Activated T-helper 2 cell treated with anti-CD3 and anti-CD28 coated beads, Interferon-gamma antibody, Interleukin-2, Interleukin-4, amounts not matched to agents 10 μg/mL and 5 μg/mL and 100 μg/mL, durations not matched to agents 14 hours and 24 hours and 36 hours (primary cell): ENCODE data around the gene NEDD9. TPM values are rescaled to one million over a fixed set of nuclear protein-coding genes. Genes with fewer than 3 reads are reported as not detected.

Experiments
- DNase-seq: peaks from one replicate; pipeline ENCODE4 v3.0.0; 2021; ENCODE audit warnings: low spot score
- H3K27ac Mint-ChIP-seq: one replicate; pipeline ENCODE4 v1.8.0; 2021; ENCODE audit warnings: mixed read lengths
- H3K27me3 Mint-ChIP-seq: one replicate; pipeline ENCODE4 v1.8.0; 2021; ENCODE audit warnings: low read depth, mixed read lengths
- H3K36me3 Mint-ChIP-seq: one replicate; pipeline ENCODE4 v1.8.0; 2021; ENCODE audit warnings: low read depth, mixed read lengths
- H3K4me1 Mint-ChIP-seq: one replicate; pipeline ENCODE4 v1.8.0; 2021; ENCODE audit warnings: low read depth, mixed read lengths
- H3K4me3 Mint-ChIP-seq: one replicate; pipeline ENCODE4 v1.8.0; 2021; ENCODE audit warnings: low read depth, mild to moderate bottlenecking, moderate library complexity, mixed read lengths
- H3K9me3 Mint-ChIP-seq: one replicate; pipeline ENCODE4 v1.8.0; 2021; ENCODE audit warnings: mixed read lengths
- intact Hi-C: fragments of 100-400 bp; cut with micrococcal nuclease; formaldehyde crosslinking; loops from one replicate; pipeline ENCODE4 v1.15.1; 2023
- total RNA-seq: library from RNA; stranded (reverse); gene quantifications from 2 replicates; pipeline ENCODE4 v1.2.3, GENCODE V29; 2022

The NEDD9 gene
- total RNA-seq, 1 donor from 2014 or later = 35.0 TPM

GRCh38 chr6:11161031-11161956 lies 71.2 kb downstream of the NEDD9 start:
- H3K9me3 Mint-ChIP-seq = no peaks in the 10 kb centered on the region
- no peak for DNase-seq
- H3K27ac Mint-ChIP-seq = no peak overlapping the region
- peaks cover 19% of the 10 kb centered on the region for H3K4me1 Mint-ChIP-seq
- no peaks in the 10 kb centered on the region for H3K36me3 Mint-ChIP-seq
- peaks cover 3% of the 10 kb centered on the region for H3K27me3 Mint-ChIP-seq
- intact Hi-C loops = no loop called here
- H3K4me3 Mint-ChIP-seq = no peak overlapping the region

DNA sequence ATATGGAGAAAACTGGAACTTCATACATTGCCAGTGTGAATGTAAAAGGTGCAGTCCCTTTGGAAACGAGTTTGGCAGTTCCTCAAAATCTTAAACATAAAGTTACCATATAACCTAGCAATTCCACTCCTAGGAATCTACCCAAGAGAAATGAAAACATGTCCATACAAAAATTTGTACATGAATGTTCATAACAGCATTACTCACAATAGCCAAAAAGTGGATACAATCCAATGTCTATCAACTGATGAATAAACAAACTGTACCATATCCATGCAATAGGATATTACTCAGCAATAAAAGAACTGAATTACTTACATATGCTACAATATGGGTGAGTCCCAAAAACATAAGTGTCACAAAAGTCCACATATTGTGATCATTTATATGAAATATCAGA lies 72.3 kb downstream of the NEDD9 start:
- Mint-ChIP-seq H3K36me3 (no peaks in the 10 kb centered on the region), H3K27ac (no peak overlapping the region), H3K4me1 (peaks cover 14% of the 10 kb centered on the region), H3K27me3 (peaks cover 11% of the 10 kb centered on the region), H3K9me3 (no peaks in the 10 kb centered on the region), H3K4me3 (no peak overlapping the region)
- DNase-seq = no peak
- intact Hi-C loops = no loop called here

DNA sequence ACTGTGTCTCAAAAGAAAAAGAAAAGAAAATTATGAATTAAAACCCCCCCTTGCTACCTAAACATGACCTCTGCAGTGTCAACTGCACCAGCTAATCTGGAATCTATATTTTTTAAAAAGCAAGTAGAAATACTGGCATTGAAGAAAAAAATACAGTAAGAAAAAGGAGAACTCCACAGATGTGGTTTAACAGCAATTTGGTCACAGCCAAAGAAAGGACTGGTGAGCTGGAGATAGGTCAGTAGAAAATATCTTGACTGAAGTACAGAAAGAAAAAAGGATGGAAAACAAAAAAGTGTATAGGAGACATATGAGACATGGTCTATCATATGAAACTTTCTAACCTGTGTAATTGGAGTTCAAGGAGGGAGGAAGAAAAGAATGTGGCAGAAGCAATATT lies 76.9 kb downstream of the NEDD9 start:
- intact Hi-C loops = no loop called here
- DNase-seq = no peak
- Mint-ChIP-seq H3K27me3 (peaks cover 16% of the 10 kb centered on the region), H3K4me3 (no peak overlapping the region), H3K36me3 (no peaks in the 10 kb centered on the region), H3K4me1 (peaks cover 21% of the 10 kb centered on the region), H3K9me3 (no peaks in the 10 kb centered on the region), H3K27ac (no peak overlapping the region)

DNA sequence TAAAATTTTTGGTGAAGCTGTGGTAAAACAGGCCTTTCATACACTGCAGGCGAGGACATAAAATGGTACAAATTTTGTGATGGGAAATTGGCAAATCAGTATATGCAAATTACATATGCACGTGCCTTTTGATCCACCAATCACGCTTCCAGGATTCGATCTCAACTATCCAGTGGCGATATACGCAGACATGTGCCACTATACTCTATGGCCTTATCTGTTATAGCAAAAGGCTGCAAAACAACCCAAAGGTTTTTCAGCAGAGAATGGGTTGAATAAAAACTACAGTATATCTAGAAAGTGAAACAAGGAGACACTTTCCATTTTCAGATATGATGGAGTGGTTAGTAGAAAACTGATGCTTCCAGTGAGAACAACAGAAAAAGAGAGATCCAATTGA lies 79.0 kb downstream of the NEDD9 start:
- Mint-ChIP-seq H3K4me1 (peaks cover 21% of the 10 kb centered on the region), H3K36me3 (no peaks in the 10 kb centered on the region), H3K27me3 (peaks cover 16% of the 10 kb centered on the region), H3K4me3 (peak overlapping the region; percentile 77), H3K9me3 (no peaks in the 10 kb centered on the region), H3K27ac (no peak overlapping the region)
- intact Hi-C loops = no loop called here
- DNase-seq = no peak

DNA sequence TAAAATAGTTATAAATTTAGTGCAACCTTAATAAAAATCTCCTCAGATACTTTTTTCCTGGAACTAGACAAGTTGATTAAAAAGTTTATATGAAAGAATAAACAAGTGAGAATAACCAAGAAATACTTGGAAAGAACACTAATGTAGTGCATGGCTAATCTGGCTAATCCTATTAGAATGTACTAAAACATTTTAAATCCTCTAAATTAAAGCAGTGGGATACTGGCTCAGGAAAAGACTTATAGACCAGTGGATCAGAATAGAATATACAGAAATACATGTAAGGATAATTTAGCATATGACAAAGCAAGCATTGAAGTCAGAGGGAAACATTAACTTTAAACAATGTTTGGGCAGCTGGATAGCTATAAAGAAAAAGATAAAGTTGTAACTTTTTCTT lies 79.9 kb downstream of the NEDD9 start:
- no peak overlapping the region for H3K27ac Mint-ChIP-seq
- intact Hi-C loops = no loop called here
- H3K4me3 Mint-ChIP-seq = no peak overlapping the region
- no peak for DNase-seq
- H3K27me3 Mint-ChIP-seq = peaks cover 16% of the 10 kb centered on the region
- no peaks in the 10 kb centered on the region for H3K36me3 Mint-ChIP-seq
- H3K4me1 Mint-ChIP-seq = peaks cover 21% of the 10 kb centered on the region
- no peaks in the 10 kb centered on the region for H3K9me3 Mint-ChIP-seq

GRCh38 chr6:11151488-11151887 lies 81.0 kb downstream of the NEDD9 start:
- Mint-ChIP-seq H3K27me3 (peaks cover 14% of the 10 kb centered on the region), H3K4me1 (peaks cover 21% of the 10 kb centered on the region), H3K36me3 (no peaks in the 10 kb centered on the region)

GRCh38 chr6:11149551-11149950 lies 82.9 kb downstream of the NEDD9 start:
- Mint-ChIP-seq H3K4me1 (peaks cover 21% of the 10 kb centered on the region), H3K27ac (no peak overlapping the region), H3K9me3 (no peaks in the 10 kb centered on the region), H3K4me3 (no peak overlapping the region), H3K27me3 (peaks cover 2% of the 10 kb centered on the region), H3K36me3 (no peaks in the 10 kb centered on the region)
- intact Hi-C loops = no loop called here
- no peak for DNase-seq

More at GRCh38 chr6:11151488-11151887, 81.0 kb downstream of the NEDD9 start:
- Mint-ChIP-seq H3K27ac (no peak overlapping the region), H3K4me3 (no peak overlapping the region), H3K9me3 (no peaks in the 10 kb centered on the region)
- no peak for DNase-seq
- intact Hi-C loops = no loop called here

- peaks cover 4% of the 10 kb centered on the region for H3K27me3 Mint-ChIP-seq
- H3K36me3 Mint-ChIP-seq = no peaks in the 10 kb centered on the region
- intact Hi-C loops = no loop called here
- peaks cover 12% of the 10 kb centered on the region for H3K4me1 Mint-ChIP-seq
- H3K4me3 Mint-ChIP-seq = no peak overlapping the region
- no peak for DNase-seq
- H3K27ac Mint-ChIP-seq = no peak overlapping the region
- no peaks in the 10 kb centered on the region for H3K9me3 Mint-ChIP-seq
Observed at GRCh38 chr6:11146117-11146826, 86.2 kb downstream of the NEDD9 start.

DNA sequence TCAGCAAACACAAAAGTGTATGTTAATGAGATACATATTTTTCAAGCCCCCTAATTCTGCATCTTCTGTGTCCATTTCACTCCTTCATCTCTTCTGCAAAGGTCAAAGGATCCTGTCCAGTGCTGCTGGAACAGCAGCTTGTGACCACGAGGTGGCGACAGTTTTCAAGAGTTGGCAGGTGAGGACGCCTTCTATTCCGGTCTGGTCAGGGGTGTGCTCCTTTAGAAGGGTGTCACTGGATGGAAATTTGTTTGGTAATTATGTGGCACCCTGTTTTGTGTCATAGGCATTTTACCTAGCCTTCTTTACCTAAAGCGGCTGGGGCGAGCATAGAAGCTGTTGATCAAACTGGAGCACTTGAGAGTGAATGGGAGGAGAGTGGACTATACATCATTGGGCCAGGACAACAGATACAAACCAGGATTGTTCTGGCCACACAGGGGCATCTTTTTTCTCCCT lies 88.0 kb downstream of the NEDD9 start:
- peak; percentile 62 for DNase-seq
- peaks cover 12% of the 10 kb centered on the region for H3K4me1 Mint-ChIP-seq
- H3K36me3 Mint-ChIP-seq = no peaks in the 10 kb centered on the region
- no peaks in the 10 kb centered on the region for H3K9me3 Mint-ChIP-seq
- intact Hi-C loops = loop anchor here (1.0 to 5.0 kb wide), 5 partner anchors 28 to 430 kb away; no protein-coding TSS in a partner anchor
- peaks cover 4% of the 10 kb centered on the region for H3K27me3 Mint-ChIP-seq
- H3K4me3 Mint-ChIP-seq = no peak overlapping the region
- H3K27ac Mint-ChIP-seq = no peak overlapping the region

GRCh38 chr6:11143394-11144371 lies 88.8 kb downstream of the NEDD9 start:
- Mint-ChIP-seq H3K9me3 (no peaks in the 10 kb centered on the region), H3K4me3 (no peak overlapping the region), H3K27me3 (peaks cover 4% of the 10 kb centered on the region), H3K4me1 (peaks cover 19% of the 10 kb centered on the region), H3K36me3 (no peaks in the 10 kb centered on the region), H3K27ac (no peak overlapping the region)
- intact Hi-C loops = loop anchor here (1.0 to 5.0 kb wide), 5 partner anchors 29 to 431 kb away; no protein-coding TSS in a partner anchor
- no peak for DNase-seq

GRCh38 chr6:11142296-11143027 lies 90.0 kb downstream of the NEDD9 start:
- DNase-seq = no peak
- no peaks in the 10 kb centered on the region for H3K36me3 Mint-ChIP-seq
- peaks cover 22% of the 10 kb centered on the region for H3K4me1 Mint-ChIP-seq
- H3K27me3 Mint-ChIP-seq = peaks cover 4% of the 10 kb centered on the region
- intact Hi-C loops = loop anchor here (5.0 kb wide), 1 partner anchor 280 kb away; no protein-coding TSS in a partner anchor
- no peak overlapping the region for H3K4me3 Mint-ChIP-seq
- no peaks in the 10 kb centered on the region for H3K9me3 Mint-ChIP-seq
- no peak overlapping the region for H3K27ac Mint-ChIP-seq
